CD8-positive, alpha-beta memory T cell (primary cell): Measurements from ENCODE around the gene AKIRIN2. TPM values are rescaled to one million over a fixed set of nuclear protein-coding genes. Genes with fewer than 3 reads are reported as not detected.

ENCODE experiments used
- CTCF ChIA-PET: fragments of 350-600 bp; sonication (Branson Sonifier 250); formaldehyde crosslinking; loops from one replicate; lab custom pipeline; 2021; ENCODE audit warnings: antibody characterized with exemption; lab: Charles Lee
- POLR2A ChIA-PET: fragments of 350-600 bp; sonication (Branson Sonifier 250); formaldehyde crosslinking; loops from one replicate; lab custom pipeline; 2021; ENCODE audit warnings: antibody characterized with exemption; lab: Charles Lee
- DNase-seq, 5 donors: peaks; one replicate each; pipeline versions ENCODE4 v3.0.0 to v3.0.0-alpha.2; 2020 to 2022; ENCODE audit warnings: mixed read lengths in 1 of 5
- H3K27ac ChIP-seq: one replicate; pipeline ENCODE4 v1.7.0; 2013; ENCODE audit warnings: low read depth, mild to moderate bottlenecking, low read length, moderate library complexity
- H3K27me3 ChIP-seq: 2 replicates; pipeline ENCODE4 v1.7.0; 2013; ENCODE audit warnings: low read length, mild to moderate bottlenecking; ENCODE audit not compliant: insufficient read depth, poor library complexity, severe bottlenecking
- H3K36me3 ChIP-seq: 2 replicates; pipeline ENCODE4 v1.7.0; 2013; ENCODE audit warnings: mild to moderate bottlenecking, low read length, moderate library complexity; ENCODE audit not compliant: insufficient read depth
- H3K4me1 ChIP-seq: 2 replicates; pipeline ENCODE4 v1.7.0; 2013; ENCODE audit warnings: mild to moderate bottlenecking, low read length, moderate library complexity; ENCODE audit not compliant: insufficient read depth
- H3K4me3 ChIP-seq: 2 replicates; pipeline ENCODE4 v1.7.0; 2013; ENCODE audit warnings: mild to moderate bottlenecking, low read length
- H3K9me3 ChIP-seq: 2 replicates; pipeline ENCODE4 v1.7.0; 2013; ENCODE audit warnings: mild to moderate bottlenecking, low read length
- H3K27ac Mint-ChIP-seq, 8 donors: one replicate each; pipeline ENCODE4 v1.8.0; 2020 to 2021; ENCODE audit warnings: mixed read lengths in 8 of 8, mild to moderate bottlenecking in 6 of 8, inconsistent platforms in 3 of 8, moderate library complexity in 3 of 8
- H3K27me3 Mint-ChIP-seq, 2 donors: one replicate each; pipeline ENCODE4 v1.8.0; 2020 to 2021; ENCODE audit warnings: mixed read lengths in 2 of 2, mild to moderate bottlenecking in 1 of 2, moderate library complexity in 1 of 2
- H3K36me3 Mint-ChIP-seq, 3 donors: one replicate each; pipeline ENCODE4 v1.8.0; 2020 to 2021; ENCODE audit warnings: mixed read lengths in 3 of 3, inconsistent platforms in 1 of 3, mild to moderate bottlenecking in 1 of 3
- H3K4me1 Mint-ChIP-seq, 3 donors: one replicate each; pipeline ENCODE4 v1.8.0; 2020 to 2021; ENCODE audit warnings: mixed read lengths in 3 of 3, inconsistent platforms in 1 of 3, mild to moderate bottlenecking in 1 of 3
- H3K4me3 Mint-ChIP-seq, 7 donors: one replicate each; pipeline ENCODE4 v1.8.0; 2020 to 2021; ENCODE audit warnings: mixed read lengths in 7 of 7, mild to moderate bottlenecking in 6 of 7, moderate library complexity in 4 of 7, inconsistent platforms in 2 of 7
- H3K9me3 Mint-ChIP-seq, 5 donors: one replicate each; pipeline ENCODE4 v1.8.0; 2020 to 2022; ENCODE audit warnings: mixed read lengths in 5 of 5, mild to moderate bottlenecking in 3 of 5, moderate library complexity in 2 of 5, inconsistent platforms in 1 of 5
- polyA plus RNA-seq: library from polyadenylated mRNA; unstranded; fragments of 300-500 nt; fragmentation: Illumina TruSeq; gene quantifications from one replicate; pipeline ENCODE4 v1.2.3, GENCODE V29; 2021
- total RNA-seq, 2 experiments: library from RNA; stranded (reverse); gene quantifications; one replicate each; pipeline ENCODE4 v1.2.3, GENCODE V29; 2021

The AKIRIN2 gene
- total RNA-seq (10 to 100 TPM; 47.3 to 49.3 TPM), polyA plus RNA-seq (55.6 TPM)

- no peaks in the 10 kb centered on the region for H3K9me3 Mint-ChIP-seq
- CTCF ChIA-PET = interaction anchor here (1.0 to 2.0 kb wide), 6 partner anchors 11 to 130 kb away, joined by 3 to 6 read pairs (median 5); no protein-coding TSS in a partner anchor
- Histone ChIP-seq H3K9me3 (no peaks in the 10 kb centered on the region), H3K27ac (peak within 1 kb of the TSS; percentile 91), H3K36me3 (no peaks in the 10 kb centered on the region), H3K27me3 (no peaks in the 10 kb centered on the region), H3K4me3 (peak within 1 kb of the TSS; percentile 82), H3K4me1 (peaks cover 11% of the 10 kb centered on the region)
- H3K27me3 Mint-ChIP-seq = peaks cover 0 to 4% of the 10 kb centered on the region in 2 donors
- POLR2A ChIA-PET = interaction anchor here (0.7 to 2.4 kb wide), 11 partner anchors 10 to 1650 kb away, joined by 3 to 21 read pairs (median 4); partner anchors contain the start of genes ORC3, RARS2 and UBE2J1
- DNase-seq = peak; percentile 93 to 99 (median 98)
- peaks cover 0 to 23% (median 0%) of the 10 kb centered on the region in 3 donors for H3K36me3 Mint-ChIP-seq
- H3K27ac Mint-ChIP-seq = peak within 1 kb of the TSS; percentile 88 to 98 (median 96)
- H3K4me3 Mint-ChIP-seq = peak within 1 kb of the TSS; percentile 93 to 99 (median 97)
- H3K4me1 Mint-ChIP-seq = peaks cover 45 to 56% (median 54%) of the 10 kb centered on the region in 3 donors
These were observed at the start of gene AKIRIN2 for GRCh38 chr6:87701676-87702588. Gene AKIRIN2, minus strand, starts transcription at chr6:87702233. Its CDS starts 549 bp downstream, at chr6:87701684.

GRCh38 chr6:87747646-87748045, 45.6 kb upstream of the AKIRIN2 start:
- no peaks in the 10 kb centered on the region for H3K27me3 Mint-ChIP-seq
- Histone ChIP-seq H3K9me3 (no peaks in the 10 kb centered on the region), H3K4me1 (peaks cover 3% of the 10 kb centered on the region), H3K27me3 (no peaks in the 10 kb centered on the region), H3K4me3 (no peak overlapping the region), H3K27ac (no peak overlapping the region), H3K36me3 (no peaks in the 10 kb centered on the region)
- CTCF ChIA-PET = no interaction called here
- no peak for DNase-seq
- POLR2A ChIA-PET = no interaction called here
- H3K4me1 Mint-ChIP-seq = peaks cover 8 to 13% (median 11%) of the 10 kb centered on the region in 3 donors
- H3K4me3 Mint-ChIP-seq = no peak overlapping the region
- peaks cover 0 to 2% (median 2%) of the 10 kb centered on the region in 3 donors for H3K36me3 Mint-ChIP-seq
- H3K27ac Mint-ChIP-seq = no peak overlapping the region
- H3K9me3 Mint-ChIP-seq = peaks cover 0 to 3% (median 0%) of the 10 kb centered on the region in 5 donors

- H3K9me3 Mint-ChIP-seq = peaks cover 0 to 9% (median 0%) of the 10 kb centered on the region in 5 donors
- H3K36me3 Mint-ChIP-seq = peaks cover 0 to 11% (median 2%) of the 10 kb centered on the region in 3 donors
- H3K4me3 Mint-ChIP-seq = no peak overlapping the region
- peak overlapping the region in 2 of 8 donors; percentile 46 to 48 for H3K27ac Mint-ChIP-seq
- no peak overlapping the region for H3K4me3 ChIP-seq
- H3K4me1 ChIP-seq = peaks cover 15% of the 10 kb centered on the region
- no peak for DNase-seq
- peaks cover 20 to 28% (median 26%) of the 10 kb centered on the region in 3 donors for H3K4me1 Mint-ChIP-seq
- ChIA-PET POLR2A (no interaction called here), CTCF (no interaction called here)
- H3K9me3 ChIP-seq = no peaks in the 10 kb centered on the region
- no peaks in the 10 kb centered on the region for H3K27me3 ChIP-seq
- no peak overlapping the region for H3K27ac ChIP-seq
- no peaks in the 10 kb centered on the region for H3K36me3 ChIP-seq
- no peaks in the 10 kb centered on the region for H3K27me3 Mint-ChIP-seq
These were observed 44.1 kb upstream of the AKIRIN2 start for GRCh38 chr6:87745966-87746721.

GRCh38 chr6:87743454-87743853, 41.4 kb upstream of the AKIRIN2 start:
- H3K27ac Mint-ChIP-seq = peak overlapping the region in 5 of 8 donors; percentile 17 to 60 (median 48)
- H3K4me1 Mint-ChIP-seq = peaks cover 29 to 40% (median 39%) of the 10 kb centered on the region in 3 donors
- peaks cover 15% of the 10 kb centered on the region for H3K4me1 ChIP-seq
- CTCF ChIA-PET = interaction anchor here (1.0 kb wide), 1 partner anchor 26 kb away, joined by 3 read pairs; no protein-coding TSS in a partner anchor
- no peaks in the 10 kb centered on the region for H3K27me3 Mint-ChIP-seq
- POLR2A ChIA-PET = interaction anchor here (0.6 to 2.1 kb wide), 2 partner anchors 42 to 188 kb away, joined by 3 to 17 read pairs; partner anchors contain the start of gene AKIRIN2
- no peak overlapping the region for H3K4me3 Mint-ChIP-seq
- H3K4me3 ChIP-seq = no peak overlapping the region
- H3K27me3 ChIP-seq = no peaks in the 10 kb centered on the region
- no peak for DNase-seq
- H3K9me3 ChIP-seq = no peaks in the 10 kb centered on the region
- peaks cover 0 to 9% (median 0%) of the 10 kb centered on the region in 5 donors for H3K9me3 Mint-ChIP-seq
- H3K36me3 ChIP-seq = no peaks in the 10 kb centered on the region
- peaks cover 0 to 11% (median 2%) of the 10 kb centered on the region in 3 donors for H3K36me3 Mint-ChIP-seq
- no peak overlapping the region for H3K27ac ChIP-seq

- Histone ChIP-seq H3K36me3 (no peaks in the 10 kb centered on the region), H3K4me1 (peaks cover 22% of the 10 kb centered on the region), H3K9me3 (no peaks in the 10 kb centered on the region), H3K27me3 (no peaks in the 10 kb centered on the region), H3K27ac (no peak overlapping the region), H3K4me3 (no peak overlapping the region)
- POLR2A ChIA-PET = interaction anchor here (2.1 kb wide), 1 partner anchor 40 kb away, joined by 17 read pairs; the partner anchor contains the start of gene AKIRIN2
- H3K4me1 Mint-ChIP-seq = peaks cover 42 to 54% (median 52%) of the 10 kb centered on the region in 3 donors
- H3K27me3 Mint-ChIP-seq = no peaks in the 10 kb centered on the region
- peak; percentile 11 to 82 (median 50) for DNase-seq
- H3K9me3 Mint-ChIP-seq = peaks cover 0 to 9% (median 0%) of the 10 kb centered on the region in 5 donors
- peak overlapping the region; percentile 76 to 94 (median 92) for H3K27ac Mint-ChIP-seq
- peak overlapping the region in 5 of 7 donors; percentile 2 to 50 (median 42) for H3K4me3 Mint-ChIP-seq
- CTCF ChIA-PET = interaction anchor here (1.1 to 1.7 kb wide), 3 partner anchors 9 to 23 kb away, joined by 3 to 5 read pairs (median 3); no protein-coding TSS in a partner anchor
- peaks cover 0 to 11% (median 2%) of the 10 kb centered on the region in 3 donors for H3K36me3 Mint-ChIP-seq
These were observed 40.1 kb upstream of the AKIRIN2 start for GRCh38 chr6:87742106-87742505.

- Mint-ChIP-seq H3K9me3 (peaks cover 0 to 9% (median 0%) of the 10 kb centered on the region in 5 donors), H3K36me3 (peaks cover 0 to 11% (median 0%) of the 10 kb centered on the region in 3 donors), H3K27ac (peak overlapping the region; percentile 7 to 94 (median 76)), H3K27me3 (no peaks in the 10 kb centered on the region), H3K4me3 (peak overlapping the region in 1 of 7 donors; percentile 24), H3K4me1 (peaks cover 44 to 58% (median 56%) of the 10 kb centered on the region in 3 donors)
- Histone ChIP-seq H3K27ac (no peak overlapping the region), H3K36me3 (no peaks in the 10 kb centered on the region), H3K9me3 (no peaks in the 10 kb centered on the region), H3K27me3 (no peaks in the 10 kb centered on the region), H3K4me1 (peaks cover 24% of the 10 kb centered on the region), H3K4me3 (no peak overlapping the region)
- ChIA-PET POLR2A (interaction anchor here (2.1 kb wide), 1 partner anchor 39 kb away, joined by 17 read pairs; the partner anchor contains the start of gene AKIRIN2), CTCF (interaction anchor here (1.5 to 1.7 kb wide), 2 partner anchors 8 to 22 kb away, joined by 3 to 5 read pairs; no protein-coding TSS in a partner anchor)
- DNase-seq = no peak
These were observed 39.1 kb upstream of the AKIRIN2 start for GRCh38 chr6:87741001-87741650.
